ENCODE data around the gene LRRC26. TPM values are rescaled to one million over a fixed set of nuclear protein-coding genes. Genes with fewer than 3 reads are reported as not detected.

Gene LRRC26
- total RNA-seq, 1 donor, result 0.21 TPM

- H3K4me3 ChIP-seq (ENCODE audit: low read length), result peak overlapping the region; percentile 94
- H3K9me3 ChIP-seq (ENCODE audit: low read depth, low read length), result no peaks in the 10 kb centered on the region
- no peaks in the 10 kb centered on the region for H3K27me3 ChIP-seq (ENCODE audit: insufficient read depth, low read length)
- H3K4me1 ChIP-seq (ENCODE audit: insufficient read depth, low read length), result peaks cover 44% of the 10 kb centered on the region
Measured at GRCh38 chr9:137204731-137205125, 34.9 kb upstream of the LRRC26 start.

GRCh38 chr9:137202966-137203365 is 33.1 kb upstream of the LRRC26 start:
- H3K4me1 ChIP-seq (ENCODE audit: insufficient read depth, low read length), result peaks cover 57% of the 10 kb centered on the region

GRCh38 chr9:137201205-137201868 is 31.5 kb upstream of the LRRC26 start:
- Histone ChIP-seq H3K4me1 (ENCODE audit: insufficient read depth, low read length) (peaks cover 50% of the 10 kb centered on the region), H3K27me3 (ENCODE audit: insufficient read depth, low read length) (no peaks in the 10 kb centered on the region), H3K9me3 (ENCODE audit: low read depth, low read length) (no peaks in the 10 kb centered on the region), H3K4me3 (ENCODE audit: low read length) (peak overlapping the region; percentile 57)

More at GRCh38 chr9:137202966-137203365, 33.1 kb upstream of the LRRC26 start:
- no peaks in the 10 kb centered on the region for H3K9me3 ChIP-seq (ENCODE audit: low read depth, low read length)
- no peaks in the 10 kb centered on the region for H3K27me3 ChIP-seq (ENCODE audit: insufficient read depth, low read length)
- H3K4me3 ChIP-seq (ENCODE audit: low read length), result no peak overlapping the region

- H3K4me1 ChIP-seq (ENCODE audit: insufficient read depth, low read length), result peaks cover 43% of the 10 kb centered on the region
- peak within 1 kb of the TSS; percentile 57 for H3K4me3 ChIP-seq (ENCODE audit: low read length)
- H3K9me3 ChIP-seq (ENCODE audit: low read depth, low read length), result no peaks in the 10 kb centered on the region
- H3K27me3 ChIP-seq (ENCODE audit: insufficient read depth, low read length), result no peaks in the 10 kb centered on the region
Measured at GRCh38 chr9:137200311-137201204, 30.7 kb upstream of the LRRC26 start, which contains the start of gene TPRN. TSS of gene TPRN (minus strand) at chr9:137200741. CDS start at chr9:137200711, 30 bp downstream.

- Histone ChIP-seq H3K9me3 (ENCODE audit: low read depth, low read length) (no peaks in the 10 kb centered on the region), H3K27me3 (ENCODE audit: insufficient read depth, low read length) (no peaks in the 10 kb centered on the region), H3K4me1 (ENCODE audit: insufficient read depth, low read length) (peaks cover 36% of the 10 kb centered on the region), H3K4me3 (ENCODE audit: low read length) (no peak overlapping the region)
Measured at GRCh38 chr9:137199411-137200121, 29.7 kb upstream of the LRRC26 start.

GRCh38 chr9:137198902-137199283 is 29.0 kb upstream of the LRRC26 start:
- H3K9me3 ChIP-seq (ENCODE audit: low read depth, low read length), result no peaks in the 10 kb centered on the region
- no peak overlapping the region for H3K4me3 ChIP-seq (ENCODE audit: low read length)
- peaks cover 30% of the 10 kb centered on the region for H3K4me1 ChIP-seq (ENCODE audit: insufficient read depth, low read length)
- no peaks in the 10 kb centered on the region for H3K27me3 ChIP-seq (ENCODE audit: insufficient read depth, low read length)

- Histone ChIP-seq H3K27me3 (ENCODE audit: insufficient read depth, low read length) (no peaks in the 10 kb centered on the region), H3K4me1 (ENCODE audit: insufficient read depth, low read length) (peaks cover 28% of the 10 kb centered on the region), H3K4me3 (ENCODE audit: low read length) (no peak overlapping the region), H3K9me3 (ENCODE audit: low read depth, low read length) (no peaks in the 10 kb centered on the region)
Measured at GRCh38 chr9:137198051-137198901, 28.4 kb upstream of the LRRC26 start.

GRCh38 chr9:137195525-137196220 is 25.8 kb upstream of the LRRC26 start:
- Histone ChIP-seq H3K9me3 (ENCODE audit: low read depth, low read length) (no peaks in the 10 kb centered on the region), H3K4me3 (ENCODE audit: low read length) (no peak overlapping the region), H3K27me3 (ENCODE audit: insufficient read depth, low read length) (no peaks in the 10 kb centered on the region), H3K4me1 (ENCODE audit: insufficient read depth, low read length) (peaks cover 13% of the 10 kb centered on the region)

- no peak overlapping the region for H3K4me3 ChIP-seq (ENCODE audit: low read length)
- no peaks in the 10 kb centered on the region for H3K9me3 ChIP-seq (ENCODE audit: low read depth, low read length)
- peaks cover 17% of the 10 kb centered on the region for H3K4me1 ChIP-seq (ENCODE audit: insufficient read depth, low read length)
- H3K27me3 ChIP-seq (ENCODE audit: insufficient read depth, low read length), result no peaks in the 10 kb centered on the region
Measured at GRCh38 chr9:137194909-137195308, 25.1 kb upstream of the LRRC26 start.

GRCh38 chr9:137194388-137194787 is 24.5 kb upstream of the LRRC26 start:
- Histone ChIP-seq H3K4me1 (ENCODE audit: insufficient read depth, low read length) (peaks cover 19% of the 10 kb centered on the region), H3K9me3 (ENCODE audit: low read depth, low read length) (no peaks in the 10 kb centered on the region), H3K4me3 (ENCODE audit: low read length) (no peak overlapping the region), H3K27me3 (ENCODE audit: insufficient read depth, low read length) (no peaks in the 10 kb centered on the region)

- H3K4me3 ChIP-seq (ENCODE audit: low read length), result no peak overlapping the region
- H3K9me3 ChIP-seq (ENCODE audit: low read depth, low read length), result no peaks in the 10 kb centered on the region
- no peaks in the 10 kb centered on the region for H3K27me3 ChIP-seq (ENCODE audit: insufficient read depth, low read length)
- peaks cover 18% of the 10 kb centered on the region for H3K4me1 ChIP-seq (ENCODE audit: insufficient read depth, low read length)
Measured at GRCh38 chr9:137193771-137194170, 23.9 kb upstream of the LRRC26 start.

- H3K4me3 ChIP-seq (ENCODE audit: low read length), result no peak overlapping the region
- no peaks in the 10 kb centered on the region for H3K9me3 ChIP-seq (ENCODE audit: low read depth, low read length)
- peaks cover 16% of the 10 kb centered on the region for H3K4me1 ChIP-seq (ENCODE audit: insufficient read depth, low read length)
- H3K27me3 ChIP-seq (ENCODE audit: insufficient read depth, low read length), result no peaks in the 10 kb centered on the region
Measured at GRCh38 chr9:137192859-137193258, 23.0 kb upstream of the LRRC26 start.

- H3K9me3 ChIP-seq (ENCODE audit: low read depth, low read length), result no peaks in the 10 kb centered on the region
- H3K4me1 ChIP-seq (ENCODE audit: insufficient read depth, low read length), result peaks cover 21% of the 10 kb centered on the region
- no peak overlapping the region for H3K4me3 ChIP-seq (ENCODE audit: low read length)
- no peaks in the 10 kb centered on the region for H3K27me3 ChIP-seq (ENCODE audit: insufficient read depth, low read length)
Measured at GRCh38 chr9:137192448-137192780, 22.6 kb upstream of the LRRC26 start.

Data from mononuclear cell (primary cell).